ENCODE data around the gene PLSCR5.

The PLSCR5 gene

GRCh38 chr3:146557745-146558144, 47.4 kb downstream of the PLSCR5 start:
- no peak for DNase-seq (ENCODE audit: extremely low read depth, low read depth)
- no peak for TF ChIP-seq CTCF (IDR thresholded peaks at IDR 0.05; ENCODE audit: low read depth, low read length)

- no peak for TF ChIP-seq CTCF (IDR thresholded peaks at IDR 0.05; ENCODE audit: low read depth, low read length)
- no peak for DNase-seq (ENCODE audit: extremely low read depth, low read depth)
These were observed 49.8 kb downstream of the PLSCR5 start for GRCh38 chr3:146555311-146555710.

GRCh38 chr3:146554151-146554760, 50.9 kb downstream of the PLSCR5 start:
- TF ChIP-seq CTCF (IDR thresholded peaks at IDR 0.05; ENCODE audit: low read depth, low read length), result no peak
- DNase-seq (ENCODE audit: extremely low read depth, low read depth), result no peak

GRCh38 chr3:146550743-146551510, 54.2 kb downstream of the PLSCR5 start:
- TF ChIP-seq CTCF (IDR thresholded peaks at IDR 0.05; ENCODE audit: low read depth, low read length), result no peak
- no peak for DNase-seq (ENCODE audit: extremely low read depth, low read depth)

- no peak for DNase-seq (ENCODE audit: extremely low read depth, low read depth)
- TF ChIP-seq CTCF (IDR thresholded peaks at IDR 0.05; ENCODE audit: low read depth, low read length), result no peak
These were observed 55.0 kb downstream of the PLSCR5 start for GRCh38 chr3:146550070-146550615.

- no peak for TF ChIP-seq CTCF (IDR thresholded peaks at IDR 0.05; ENCODE audit: low read depth, low read length)
- DNase-seq (ENCODE audit: extremely low read depth, low read depth), result no peak
These were observed 57.8 kb downstream of the PLSCR5 start for GRCh38 chr3:146547235-146547835.
